Breast epithelium (tissue), 3 donors: ENCODE results near the gene KL.

Source experiments
- CTCF ChIP-seq, 3 donors: fragments of 450-650 bp; IDR thresholded peaks; one replicate each; pipeline ENCODE4 v1.5.1; 2016 to 2017; ENCODE audit warnings: antibody characterized with exemption in 3 of 3, mild to moderate bottlenecking in 3 of 3, moderate library complexity in 3 of 3
- POLR2A ChIP-seq: fragments of 450-650 bp; IDR thresholded peaks from one replicate; pipeline ENCODE4 v1.6.1; 2016; ENCODE audit warnings: antibody characterized with exemption, mild to moderate bottlenecking, moderate library complexity
- POLR2AphosphoS5 ChIP-seq, 3 donors: sonication (generic); formaldehyde crosslinking; IDR thresholded peaks; one replicate each; pipeline ENCODE4 v1.6.1; 2017; ENCODE audit warnings: antibody characterized with exemption in 3 of 3

- TF ChIP-seq POLR2A (no peak), CTCF (IDR thresholded peaks at IDR 0.05) (no peak), POLR2AphosphoS5 (IDR thresholded peaks at IDR 0.05) (no peak)
Measured at GRCh38 chr13:32987462-32987861, 28.8 kb upstream of the KL start.
